Neural cell (in vitro differentiated cells): ENCODE results near the gene RDH11. TPM values are rescaled to one million over a fixed set of nuclear protein-coding genes. Genes with fewer than 3 reads are reported as not detected.
"Not testable (repeated sequence)": the region's sequence is repeated elsewhere in the genome, so short reads cannot be mapped to it uniquely, and the experiment has no call there.

Experiments used
- H2AFZ ChIP-seq: fragments of 200-600, 300-800 bp; sonication (generic), shearing (Covaris generic); 2 replicates; pipeline ENCODE4 v1.6.0; 2014; ENCODE audit warnings: low read depth, mild to moderate bottlenecking, antibody characterized with exemption, low read length, moderate library complexity
- H3F3A ChIP-seq: fragments of 200-600 bp; shearing (Covaris generic); 2 replicates; pipeline ENCODE4 v1.6.1; 2016; ENCODE audit warnings: mild to moderate bottlenecking, moderate library complexity, mixed read lengths, antibody characterized with exemption, low read length; ENCODE audit not compliant: insufficient read depth, poor library complexity, severe bottlenecking
- H3K27ac ChIP-seq: fragments of 200-600, 300-800 bp; sonication (generic), shearing (Covaris generic); 2 replicates; pipeline ENCODE4 v1.5.1; 2014; ENCODE audit warnings: mild to moderate bottlenecking, low read length, moderate library complexity
- H3K27me3 ChIP-seq: fragments of 300-800, 200-600 bp; sonication (generic), shearing (Covaris generic); 2 replicates; pipeline ENCODE4 v1.6.0; 2014; ENCODE audit warnings: mild to moderate bottlenecking, low read depth, low read length, moderate library complexity; ENCODE audit not compliant: insufficient read depth
- H3K36me3 ChIP-seq: fragments of 300-800, 200-600 bp; sonication (generic), shearing (Covaris generic); 2 replicates; pipeline ENCODE4 v1.5.1; 2014; ENCODE audit warnings: mild to moderate bottlenecking, antibody characterized with exemption, low read length, moderate library complexity; ENCODE audit not compliant: insufficient read depth
- H3K4me2 ChIP-seq: fragments of 300-800, 200-600 bp; sonication (generic), shearing (Covaris generic); 2 replicates; pipeline ENCODE4 v1.6.0; 2014; ENCODE audit warnings: mild to moderate bottlenecking, low read length
- H3K4me3 ChIP-seq: fragments of 300-800, 200-600 bp; sonication (generic), shearing (Covaris generic); 2 replicates; pipeline ENCODE4 v1.5.1; 2014; ENCODE audit warnings: mild to moderate bottlenecking, low read length, moderate library complexity
- H3K79me2 ChIP-seq: fragments of 200-600 bp; shearing (Covaris generic); replicated peaks from 2 replicates; pipeline ENCODE4 v1.6.0; 2014; ENCODE audit warnings: mild to moderate bottlenecking, low read length, moderate library complexity; ENCODE audit not compliant: insufficient read depth
- H3K9ac ChIP-seq: fragments of 300-800, 200-600 bp; sonication (generic), shearing (Covaris generic); 2 replicates; pipeline ENCODE4 v1.6.1; 2016; ENCODE audit warnings: mild to moderate bottlenecking, low read length, mixed read lengths
- H3K9me2 ChIP-seq: fragments of 200-600 bp; shearing (Covaris generic); 2 replicates; pipeline ENCODE4 v1.6.1; 2016; ENCODE audit warnings: mild to moderate bottlenecking, low read length, mixed read lengths; ENCODE audit not compliant: insufficient read depth
- H3K9me3 ChIP-seq: fragments of 200-600, 300-800 bp; sonication (generic), shearing (Covaris generic); 2 replicates; pipeline ENCODE4 v1.6.1; 2016; ENCODE audit warnings: mild to moderate bottlenecking, mixed run types, low read length, moderate library complexity, mixed read lengths
- H4K20me1 ChIP-seq: fragments of 200-600 bp; shearing (Covaris generic); 2 replicates; pipeline ENCODE4 v1.6.1; 2016; ENCODE audit warnings: mild to moderate bottlenecking, mixed run types; ENCODE audit not compliant: insufficient read depth
- EP300 ChIP-seq: fragments of 450-650 bp; conservative IDR thresholded peaks from 2 replicates; pipeline ENCODE4 v1.6.1; 2014; ENCODE audit warnings: antibody characterized with exemption, mild to moderate bottlenecking, moderate library complexity; ENCODE audit not compliant: poor library complexity, severe bottlenecking
- EZH2 ChIP-seq: fragments of 200-600, 300-800 bp; shearing (Covaris generic), sonication (generic); IDR thresholded peaks from 2 replicates; pipeline ENCODE4 v1.6.1; 2014; ENCODE audit warnings: antibody characterized with exemption, low read length, borderline replicate concordance, mild to moderate bottlenecking; ENCODE audit not compliant: insufficient read depth, poor library complexity, severe bottlenecking
- MXI1 ChIP-seq: fragments of 450-650 bp; conservative IDR thresholded peaks from 2 replicates; pipeline ENCODE4 v1.6.1; 2014; ENCODE audit warnings: antibody characterized with exemption, mild to moderate bottlenecking; ENCODE audit not compliant: poor library complexity, severe bottlenecking
- POLR2AphosphoS5 ChIP-seq: IDR thresholded peaks from 2 replicates; pipeline ENCODE4 v1.6.1; 2012
- RAD21 ChIP-seq: fragments of 450-650 bp; conservative IDR thresholded peaks from 2 replicates; pipeline ENCODE4 v1.6.1; 2014; ENCODE audit warnings: antibody characterized with exemption, mild to moderate bottlenecking, moderate library complexity
- SMC3 ChIP-seq: fragments of 450-650 bp; conservative IDR thresholded peaks from 2 replicates; pipeline ENCODE4 v1.6.1; 2014; ENCODE audit warnings: antibody characterized with exemption, mild to moderate bottlenecking, moderate library complexity; ENCODE audit not compliant: poor library complexity
- TAF1 ChIP-seq: IDR thresholded peaks from 2 replicates; pipeline ENCODE4 v1.6.1; 2012; ENCODE audit warnings: low read depth
- polyA plus RNA-seq: library from polyadenylated mRNA; depleted of rRNA; stranded (reverse); fragments of >200 nt; gene quantifications from 2 replicates; pipeline ENCODE4 v1.2.3, GENCODE V29; 2014
- TF ChIP-seq, protein P1 (sequence below): fragments of 450-650 bp; IDR thresholded peaks from 2 replicates; pipeline ENCODE4 v1.5.1; 2014; ENCODE audit warnings: antibody characterized with exemption, mild to moderate bottlenecking, moderate library complexity; ENCODE audit not compliant: poor library complexity, severe bottlenecking
- TF ChIP-seq, protein P2 (sequence below): IDR thresholded peaks from 2 replicates; pipeline ENCODE4 v1.6.1; 2012; ENCODE audit warnings: borderline replicate concordance

RDH11 gene
- polyA plus RNA-seq, 1 donor from 2014 or later, result 190 TPM

DNA sequence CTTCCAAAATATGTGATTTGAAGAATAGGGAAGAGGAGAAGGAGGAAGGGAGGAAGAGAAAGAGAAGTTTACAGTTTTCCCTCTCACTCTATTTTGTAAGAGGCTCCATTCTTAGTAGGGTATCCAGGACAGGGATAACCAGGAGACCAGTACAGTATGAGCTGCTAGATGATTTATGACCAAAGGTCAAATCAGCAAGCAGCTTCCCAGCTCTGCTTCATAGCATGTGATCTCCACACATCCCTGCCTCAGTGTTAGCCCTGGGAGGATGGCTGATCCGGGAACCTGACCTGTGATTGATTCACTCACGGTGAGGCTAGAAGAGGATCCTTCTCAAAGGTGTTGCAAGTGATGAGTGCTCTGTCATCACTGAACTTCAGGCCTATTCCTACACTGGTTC lies 22.7 kb upstream of the RDH11 start:
- H3K27ac ChIP-seq, result no peak overlapping the region
- H4K20me1 ChIP-seq, result no peaks in the 10 kb centered on the region
- H3K79me2 ChIP-seq, result no peaks in the 10 kb centered on the region
- no peak overlapping the region for H3K9ac ChIP-seq
- H3K9me2 ChIP-seq, result no peaks in the 10 kb centered on the region
- H3K4me2 ChIP-seq, result no peak overlapping the region
- no peaks in the 10 kb centered on the region for H3K36me3 ChIP-seq
- TF ChIP-seq RAD21 (no peak), TAF1 (no peak), EZH2 (no peak), MXI1 (no peak), SMC3 (no peak), EP300 (no peak), POLR2AphosphoS5 (no peak)
- TF ChIP-seq, protein P1, sequence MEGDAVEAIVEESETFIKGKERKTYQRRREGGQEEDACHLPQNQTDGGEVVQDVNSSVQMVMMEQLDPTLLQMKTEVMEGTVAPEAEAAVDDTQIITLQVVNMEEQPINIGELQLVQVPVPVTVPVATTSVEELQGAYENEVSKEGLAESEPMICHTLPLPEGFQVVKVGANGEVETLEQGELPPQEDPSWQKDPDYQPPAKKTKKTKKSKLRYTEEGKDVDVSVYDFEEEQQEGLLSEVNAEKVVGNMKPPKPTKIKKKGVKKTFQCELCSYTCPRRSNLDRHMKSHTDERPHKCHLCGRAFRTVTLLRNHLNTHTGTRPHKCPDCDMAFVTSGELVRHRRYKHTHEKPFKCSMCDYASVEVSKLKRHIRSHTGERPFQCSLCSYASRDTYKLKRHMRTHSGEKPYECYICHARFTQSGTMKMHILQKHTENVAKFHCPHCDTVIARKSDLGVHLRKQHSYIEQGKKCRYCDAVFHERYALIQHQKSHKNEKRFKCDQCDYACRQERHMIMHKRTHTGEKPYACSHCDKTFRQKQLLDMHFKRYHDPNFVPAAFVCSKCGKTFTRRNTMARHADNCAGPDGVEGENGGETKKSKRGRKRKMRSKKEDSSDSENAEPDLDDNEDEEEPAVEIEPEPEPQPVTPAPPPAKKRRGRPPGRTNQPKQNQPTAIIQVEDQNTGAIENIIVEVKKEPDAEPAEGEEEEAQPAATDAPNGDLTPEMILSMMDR, result no peak
- TF ChIP-seq, protein P2, sequence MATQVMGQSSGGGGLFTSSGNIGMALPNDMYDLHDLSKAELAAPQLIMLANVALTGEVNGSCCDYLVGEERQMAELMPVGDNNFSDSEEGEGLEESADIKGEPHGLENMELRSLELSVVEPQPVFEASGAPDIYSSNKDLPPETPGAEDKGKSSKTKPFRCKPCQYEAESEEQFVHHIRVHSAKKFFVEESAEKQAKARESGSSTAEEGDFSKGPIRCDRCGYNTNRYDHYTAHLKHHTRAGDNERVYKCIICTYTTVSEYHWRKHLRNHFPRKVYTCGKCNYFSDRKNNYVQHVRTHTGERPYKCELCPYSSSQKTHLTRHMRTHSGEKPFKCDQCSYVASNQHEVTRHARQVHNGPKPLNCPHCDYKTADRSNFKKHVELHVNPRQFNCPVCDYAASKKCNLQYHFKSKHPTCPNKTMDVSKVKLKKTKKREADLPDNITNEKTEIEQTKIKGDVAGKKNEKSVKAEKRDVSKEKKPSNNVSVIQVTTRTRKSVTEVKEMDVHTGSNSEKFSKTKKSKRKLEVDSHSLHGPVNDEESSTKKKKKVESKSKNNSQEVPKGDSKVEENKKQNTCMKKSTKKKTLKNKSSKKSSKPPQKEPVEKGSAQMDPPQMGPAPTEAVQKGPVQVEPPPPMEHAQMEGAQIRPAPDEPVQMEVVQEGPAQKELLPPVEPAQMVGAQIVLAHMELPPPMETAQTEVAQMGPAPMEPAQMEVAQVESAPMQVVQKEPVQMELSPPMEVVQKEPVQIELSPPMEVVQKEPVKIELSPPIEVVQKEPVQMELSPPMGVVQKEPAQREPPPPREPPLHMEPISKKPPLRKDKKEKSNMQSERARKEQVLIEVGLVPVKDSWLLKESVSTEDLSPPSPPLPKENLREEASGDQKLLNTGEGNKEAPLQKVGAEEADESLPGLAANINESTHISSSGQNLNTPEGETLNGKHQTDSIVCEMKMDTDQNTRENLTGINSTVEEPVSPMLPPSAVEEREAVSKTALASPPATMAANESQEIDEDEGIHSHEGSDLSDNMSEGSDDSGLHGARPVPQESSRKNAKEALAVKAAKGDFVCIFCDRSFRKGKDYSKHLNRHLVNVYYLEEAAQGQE, result no peak
- H3K4me3 ChIP-seq, result no peak overlapping the region
- H2AFZ ChIP-seq, result no peak overlapping the region
- H3K27me3 ChIP-seq, result no peaks in the 10 kb centered on the region
- no peaks in the 10 kb centered on the region for H3F3A ChIP-seq
- H3K9me3 ChIP-seq, result no peaks in the 10 kb centered on the region

DNA sequence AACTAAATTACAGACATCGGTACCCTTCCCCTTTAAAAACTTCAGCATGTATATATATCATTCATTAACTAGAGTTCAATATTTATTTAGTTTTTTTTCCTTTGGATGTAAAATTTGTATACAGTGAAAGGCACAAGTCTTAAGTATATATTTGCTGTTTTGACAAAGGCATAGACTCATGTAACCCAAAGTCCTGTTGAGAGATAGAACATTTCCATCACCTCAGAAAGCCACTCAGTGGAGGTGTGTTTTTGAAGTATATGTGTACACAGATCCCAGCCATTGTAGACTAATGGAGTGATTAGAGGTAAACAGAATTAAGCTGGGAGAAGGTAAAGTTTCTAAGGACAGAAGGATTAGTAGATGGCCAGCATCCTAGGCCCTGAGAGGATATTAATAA lies 21.5 kb upstream of the RDH11 start:
- Histone ChIP-seq H3K4me3 (no peak overlapping the region), H3F3A (no peaks in the 10 kb centered on the region), H3K9ac (no peak overlapping the region), H2AFZ (no peak overlapping the region), H3K79me2 (no peaks in the 10 kb centered on the region), H3K36me3 (no peaks in the 10 kb centered on the region), H4K20me1 (no peaks in the 10 kb centered on the region), H3K9me2 (no peaks in the 10 kb centered on the region), H3K27ac (no peak overlapping the region), H3K27me3 (no peaks in the 10 kb centered on the region), H3K9me3 (no peaks in the 10 kb centered on the region), H3K4me2 (no peak overlapping the region)
- no peak for TF ChIP-seq SMC3
- no peak for TF ChIP-seq POLR2AphosphoS5
- TF ChIP-seq TAF1, result no peak
- TF ChIP-seq EZH2, result no peak
- no peak for TF ChIP-seq MXI1

DNA sequence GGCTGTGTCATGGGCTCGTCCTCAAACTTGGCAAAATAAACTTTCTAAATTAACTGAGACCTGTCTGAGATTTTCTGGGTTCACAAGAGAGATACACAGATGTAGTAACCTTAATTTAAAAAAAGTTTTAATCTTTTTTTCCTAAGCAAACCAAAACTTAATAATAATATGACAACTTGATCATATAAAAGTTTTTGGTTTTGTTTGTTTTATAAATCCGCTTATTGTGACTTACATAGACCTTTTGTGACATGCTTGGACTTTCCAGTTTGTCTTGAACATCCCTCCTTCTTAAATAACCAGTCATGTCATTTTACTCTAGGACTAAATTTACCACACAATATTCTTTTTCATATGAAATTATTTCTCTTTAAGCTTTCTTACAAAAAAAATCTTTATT lies 14.6 kb upstream of the RDH11 start:
- H3K9me3 ChIP-seq, result no peaks in the 10 kb centered on the region
- no peaks in the 10 kb centered on the region for H3K79me2 ChIP-seq
- H3F3A ChIP-seq, result no peaks in the 10 kb centered on the region

DNA sequence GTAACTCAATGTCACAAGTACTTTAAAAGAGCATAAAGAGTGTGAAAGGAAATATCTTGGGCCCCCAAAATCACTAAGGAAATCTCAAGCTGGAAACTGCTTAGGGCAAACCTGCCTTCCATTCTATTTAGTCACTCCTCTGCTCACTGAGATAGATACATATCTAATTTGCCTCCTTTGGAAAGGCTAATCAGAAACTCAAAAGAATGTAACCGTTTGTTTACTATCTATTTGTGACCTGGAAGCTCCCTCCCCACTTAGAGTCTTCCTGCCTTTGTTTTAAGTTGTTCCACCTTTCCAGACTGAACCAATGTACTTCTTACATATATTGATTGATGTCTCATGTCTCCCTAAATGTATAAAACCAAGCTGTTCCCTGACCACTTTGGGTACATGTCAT lies 14.2 kb upstream of the RDH11 start:
- not testable (repeated sequence) for H4K20me1 ChIP-seq, H3K9me3 ChIP-seq, H3K79me2 ChIP-seq, H3F3A ChIP-seq, H3K4me2 ChIP-seq, H2AFZ ChIP-seq, H3K9me2 ChIP-seq, H3K9ac ChIP-seq, H3K27ac ChIP-seq, H3K27me3 ChIP-seq, H3K36me3 ChIP-seq, H3K4me3 ChIP-seq

More for the DNA sequence above, 14.6 kb upstream of the RDH11 start:
- Histone ChIP-seq H3K9ac (no peak overlapping the region), H2AFZ (no peak overlapping the region), H3K4me2 (no peak overlapping the region), H3K27ac (no peak overlapping the region), H3K9me2 (no peaks in the 10 kb centered on the region), H3K27me3 (no peaks in the 10 kb centered on the region), H3K4me3 (no peak overlapping the region), H4K20me1 (no peaks in the 10 kb centered on the region), H3K36me3 (no peaks in the 10 kb centered on the region)
- TF ChIP-seq EZH2, result no peak

DNA sequence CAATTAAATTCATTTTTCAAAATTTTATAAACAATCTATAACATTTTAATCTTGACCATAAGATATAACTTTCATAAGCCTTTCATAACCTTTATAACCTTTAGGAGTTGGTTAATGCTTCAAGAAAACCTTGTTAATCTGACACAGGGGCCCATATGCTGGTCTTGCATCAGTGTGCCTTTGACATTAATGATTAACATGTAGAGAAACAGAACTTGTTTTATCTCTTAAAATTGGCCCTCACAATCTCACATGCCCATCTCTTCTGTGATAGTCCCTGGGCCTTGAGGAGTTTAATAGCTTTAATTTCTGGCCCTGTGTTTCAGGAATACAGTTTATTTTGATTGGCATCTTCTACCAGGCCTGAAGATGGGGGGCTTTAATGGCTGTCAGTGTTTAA lies 13.8 kb upstream of the RDH11 start:
- not testable (repeated sequence) for H3K27ac ChIP-seq, H3K79me2 ChIP-seq, H3K27me3 ChIP-seq, H3K9me3 ChIP-seq, H3K36me3 ChIP-seq, H3K4me2 ChIP-seq, H3K4me3 ChIP-seq, H3K9ac ChIP-seq, H3F3A ChIP-seq, H4K20me1 ChIP-seq, H2AFZ ChIP-seq, H3K9me2 ChIP-seq
